OCI-LY1 (cell line): Measurements from ENCODE around the gene PCDHB7.
"Not testable (repeated sequence)": the region's sequence is repeated elsewhere in the genome, so short reads cannot be mapped to it uniquely, and the experiment has no call there.

Source experiments
- EZH2 ChIP-seq: fragments of 200-600 bp; sonication (generic), shearing (Covaris generic); IDR thresholded peaks from 2 replicates; pipeline ENCODE4 v1.8.0; 2017; ENCODE audit warnings: borderline replicate concordance, mixed run types, mild to moderate bottlenecking, antibody characterized with exemption, low read length, moderate library complexity, mixed read lengths
- TF ChIP-seq, protein P1 (sequence below): fragments of 200-600 bp; sonication (generic), shearing (Covaris generic); IDR thresholded peaks from 2 replicates; pipeline ENCODE4 v1.5.1; 2017; ENCODE audit warnings: mild to moderate bottlenecking, antibody characterized with exemption, low read length, moderate library complexity, mixed read lengths

DNA sequence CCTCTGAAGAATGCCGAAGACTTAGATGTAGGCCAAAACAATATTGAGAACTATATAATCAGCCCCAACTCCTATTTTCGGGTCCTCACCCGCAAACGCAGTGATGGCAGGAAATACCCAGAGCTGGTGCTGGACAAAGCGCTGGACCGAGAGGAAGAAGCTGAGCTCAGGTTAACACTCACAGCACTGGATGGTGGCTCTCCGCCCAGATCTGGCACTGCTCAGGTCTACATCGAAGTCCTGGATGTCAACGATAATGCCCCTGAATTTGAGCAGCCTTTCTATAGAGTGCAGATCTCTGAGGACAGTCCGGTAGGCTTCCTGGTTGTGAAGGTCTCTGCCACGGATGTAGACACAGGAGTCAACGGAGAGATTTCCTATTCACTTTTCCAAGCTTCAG is 42.1 kb downstream of the PCDHB7 start:
- TF ChIP-seq, protein P1, sequence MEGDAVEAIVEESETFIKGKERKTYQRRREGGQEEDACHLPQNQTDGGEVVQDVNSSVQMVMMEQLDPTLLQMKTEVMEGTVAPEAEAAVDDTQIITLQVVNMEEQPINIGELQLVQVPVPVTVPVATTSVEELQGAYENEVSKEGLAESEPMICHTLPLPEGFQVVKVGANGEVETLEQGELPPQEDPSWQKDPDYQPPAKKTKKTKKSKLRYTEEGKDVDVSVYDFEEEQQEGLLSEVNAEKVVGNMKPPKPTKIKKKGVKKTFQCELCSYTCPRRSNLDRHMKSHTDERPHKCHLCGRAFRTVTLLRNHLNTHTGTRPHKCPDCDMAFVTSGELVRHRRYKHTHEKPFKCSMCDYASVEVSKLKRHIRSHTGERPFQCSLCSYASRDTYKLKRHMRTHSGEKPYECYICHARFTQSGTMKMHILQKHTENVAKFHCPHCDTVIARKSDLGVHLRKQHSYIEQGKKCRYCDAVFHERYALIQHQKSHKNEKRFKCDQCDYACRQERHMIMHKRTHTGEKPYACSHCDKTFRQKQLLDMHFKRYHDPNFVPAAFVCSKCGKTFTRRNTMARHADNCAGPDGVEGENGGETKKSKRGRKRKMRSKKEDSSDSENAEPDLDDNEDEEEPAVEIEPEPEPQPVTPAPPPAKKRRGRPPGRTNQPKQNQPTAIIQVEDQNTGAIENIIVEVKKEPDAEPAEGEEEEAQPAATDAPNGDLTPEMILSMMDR = not testable (repeated sequence)
- TF ChIP-seq EZH2 = not testable (repeated sequence)
